Stimulated activated CD8-positive, alpha-beta memory T cell treated with anti-CD3 and anti-CD28 coated beads, Interleukin-7, amount 100 ng/mL, for 1 hour (primary cell): ENCODE measurements around the gene VCP.

Experiments used
- DNase-seq, 2 donors: peaks; one replicate each; pipeline ENCODE4 v3.0.0-alpha.2; 2020; ENCODE audit warnings: low read depth in 2 of 2

The VCP gene

GRCh38 chr9:35014517-35014916 is 57.9 kb downstream of the VCP start:
- no peak for DNase-seq

- DNase-seq: no peak
These were observed 62.0 kb downstream of the VCP start for GRCh38 chr9:35010351-35010958.
